Right lobe of liver (tissue), 4 donors: ENCODE measurements around the gene CNTN5.

Experiments
- POLR2A ChIP-seq: fragments of 450-650 bp; IDR thresholded peaks from one replicate; pipeline ENCODE4 v1.6.1; 2017; ENCODE audit warnings: antibody characterized with exemption, mild to moderate bottlenecking
- TF ChIP-seq, protein P1 (sequence below), 4 donors: fragments of 200-600 bp in 3 of 4; fragments of 450-650 bp in 1 of 4; IDR thresholded peaks; one replicate each; pipeline versions ENCODE4 v1.5.1 to v1.8.0; 2016 to 2022; ENCODE audit warnings: antibody characterized with exemption in 4 of 4, mild to moderate bottlenecking in 2 of 4
- donor health status: DM: no; HTN: no; CAD: no.
- donor health status: DM: no; HTN: no; CAD: no.
- donor health status: DM: no; HTN: yes; CAD: no.

DNA sequence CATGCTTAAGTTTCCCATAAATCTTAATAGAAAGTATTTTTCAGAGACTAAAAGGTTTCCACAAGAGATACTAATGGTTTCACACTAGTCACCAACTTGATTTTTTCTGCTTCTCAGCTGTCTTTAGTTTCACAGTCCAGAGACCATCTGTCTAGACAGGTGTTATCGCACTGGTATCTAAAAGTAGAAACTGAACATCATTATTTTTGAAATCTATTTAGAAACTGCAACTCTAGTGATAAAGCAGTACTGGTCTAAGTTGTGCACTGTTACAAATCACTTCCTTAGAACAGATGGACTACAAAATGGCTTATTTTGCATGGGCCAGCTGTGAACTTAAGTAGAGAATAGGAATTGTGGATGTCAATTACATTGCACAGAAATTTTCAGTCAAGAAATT is 78.0 kb downstream of the CNTN5 start:
- no peak for TF ChIP-seq POLR2A
- TF ChIP-seq, protein P1, sequence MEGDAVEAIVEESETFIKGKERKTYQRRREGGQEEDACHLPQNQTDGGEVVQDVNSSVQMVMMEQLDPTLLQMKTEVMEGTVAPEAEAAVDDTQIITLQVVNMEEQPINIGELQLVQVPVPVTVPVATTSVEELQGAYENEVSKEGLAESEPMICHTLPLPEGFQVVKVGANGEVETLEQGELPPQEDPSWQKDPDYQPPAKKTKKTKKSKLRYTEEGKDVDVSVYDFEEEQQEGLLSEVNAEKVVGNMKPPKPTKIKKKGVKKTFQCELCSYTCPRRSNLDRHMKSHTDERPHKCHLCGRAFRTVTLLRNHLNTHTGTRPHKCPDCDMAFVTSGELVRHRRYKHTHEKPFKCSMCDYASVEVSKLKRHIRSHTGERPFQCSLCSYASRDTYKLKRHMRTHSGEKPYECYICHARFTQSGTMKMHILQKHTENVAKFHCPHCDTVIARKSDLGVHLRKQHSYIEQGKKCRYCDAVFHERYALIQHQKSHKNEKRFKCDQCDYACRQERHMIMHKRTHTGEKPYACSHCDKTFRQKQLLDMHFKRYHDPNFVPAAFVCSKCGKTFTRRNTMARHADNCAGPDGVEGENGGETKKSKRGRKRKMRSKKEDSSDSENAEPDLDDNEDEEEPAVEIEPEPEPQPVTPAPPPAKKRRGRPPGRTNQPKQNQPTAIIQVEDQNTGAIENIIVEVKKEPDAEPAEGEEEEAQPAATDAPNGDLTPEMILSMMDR (IDR thresholded peaks at IDR 0.05), result no peak
